ENCODE data around the gene CLEC14A. TPM values are rescaled to one million over a fixed set of nuclear protein-coding genes. Genes with fewer than 3 reads are reported as not detected.

Gene CLEC14A
- not detected for total RNA-seq

- peak; percentile 12 for DNase-seq
- no peaks in the 10 kb centered on the region for H3K9me3 Mint-ChIP-seq
- ChIA-PET POLR2A (no interaction called here), CTCF (no interaction called here)
- peaks cover 6% of the 10 kb centered on the region for H3K4me1 Mint-ChIP-seq (ENCODE audit: low read depth)
- no peaks in the 10 kb centered on the region for H3K36me3 Mint-ChIP-seq
- H3K27ac Mint-ChIP-seq: no peak within 1 kb of the TSS
- intact Hi-C loops (cut with micrococcal nuclease): loop anchor here (5.0 kb wide), 1 partner anchor 49 kb away; the partner anchor contains the start of gene SSTR1
- H3K4me3 Mint-ChIP-seq: peak within 1 kb of the TSS; percentile 34
- peaks cover 32% of the 10 kb centered on the region for H3K27me3 Mint-ChIP-seq
These were observed at the start of gene CLEC14A for GRCh38 chr14:38255673-38256532. CLEC14A (minus strand) TSS chr14:38256093; CDS start chr14:38256022, 71 bp downstream.

DNA sequence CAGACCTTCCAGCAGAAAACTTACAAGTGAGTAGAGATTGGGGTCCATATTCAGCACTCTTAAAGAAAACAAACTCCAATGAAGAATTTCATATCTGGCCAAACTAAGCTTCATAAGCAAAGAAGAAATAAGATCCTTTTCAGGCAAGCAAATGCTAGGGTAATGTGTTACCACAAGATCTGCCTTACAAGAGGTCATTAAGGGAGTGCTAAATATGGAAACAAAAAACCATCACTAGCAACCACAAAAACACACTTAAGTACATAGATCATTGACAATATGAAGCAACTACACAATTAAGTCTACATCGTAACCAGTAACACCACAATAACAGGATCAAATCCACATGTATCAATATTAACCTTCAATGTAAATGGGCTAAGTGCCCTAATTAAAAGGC is 47.1 kb upstream of the CLEC14A start:
- Mint-ChIP-seq H3K27ac (no peak overlapping the region), H3K36me3 (no peaks in the 10 kb centered on the region), H3K4me3 (no peak overlapping the region), H3K27me3 (peaks cover 13% of the 10 kb centered on the region), H3K9me3 (no peaks in the 10 kb centered on the region), H3K4me1 (ENCODE audit: low read depth) (no peaks in the 10 kb centered on the region)
- DNase-seq: no peak
- ChIA-PET CTCF (no interaction called here), POLR2A (no interaction called here)
- intact Hi-C loops (cut with micrococcal nuclease): no loop called here

DNA sequence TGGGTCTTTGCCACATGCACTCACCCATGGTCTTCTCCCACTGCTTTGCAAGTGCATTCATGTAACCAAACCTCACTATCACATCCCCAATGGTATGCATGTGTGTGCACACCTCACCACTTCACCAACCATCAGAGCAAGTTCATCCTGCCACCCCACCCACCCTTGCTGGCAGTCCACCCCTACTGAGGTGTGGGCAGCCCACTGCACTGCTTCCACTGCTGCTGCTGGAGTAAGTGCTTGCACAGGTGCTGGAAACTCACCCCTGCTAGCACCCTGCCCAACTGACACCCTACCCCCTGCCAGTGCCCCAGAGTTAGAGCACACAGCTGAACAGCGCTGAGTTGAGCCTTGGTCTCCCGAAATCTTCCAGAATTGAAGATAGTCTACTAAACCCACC is 46.1 kb upstream of the CLEC14A start:
- Mint-ChIP-seq H3K27ac (no peak overlapping the region), H3K27me3 (peaks cover 13% of the 10 kb centered on the region), H3K36me3 (no peaks in the 10 kb centered on the region), H3K4me1 (ENCODE audit: low read depth) (no peaks in the 10 kb centered on the region), H3K9me3 (no peaks in the 10 kb centered on the region), H3K4me3 (no peak overlapping the region)
- ChIA-PET POLR2A (no interaction called here), CTCF (no interaction called here)
- no peak for DNase-seq
- intact Hi-C loops (cut with micrococcal nuclease): no loop called here

DNA sequence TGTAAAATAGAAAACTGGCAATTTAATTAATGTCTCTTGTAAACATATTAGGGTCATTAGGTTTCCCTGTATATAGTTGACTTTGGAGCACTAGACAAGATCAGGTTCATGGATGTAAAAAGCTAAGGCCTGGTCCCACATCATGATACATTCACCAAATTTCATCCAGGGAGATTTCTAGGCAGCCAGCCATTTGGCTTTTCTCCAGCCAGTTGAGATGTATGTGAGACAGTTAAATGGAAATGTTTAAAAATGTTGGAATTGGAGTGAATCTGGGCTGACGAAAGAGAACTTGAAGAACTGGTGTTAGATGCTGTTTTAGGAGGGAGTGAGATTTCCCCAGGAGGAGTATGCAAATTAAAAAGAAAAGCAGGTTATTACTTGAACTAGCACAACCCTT is 41.8 kb upstream of the CLEC14A start:
- no peak for DNase-seq
- POLR2A ChIA-PET: no interaction called here
- Mint-ChIP-seq H3K27ac (no peak overlapping the region), H3K36me3 (no peaks in the 10 kb centered on the region), H3K9me3 (no peaks in the 10 kb centered on the region), H3K4me1 (ENCODE audit: low read depth) (no peaks in the 10 kb centered on the region), H3K4me3 (no peak overlapping the region), H3K27me3 (peaks cover 18% of the 10 kb centered on the region)
- intact Hi-C loops (cut with micrococcal nuclease): no loop called here
- CTCF ChIA-PET: no interaction called here

DNA sequence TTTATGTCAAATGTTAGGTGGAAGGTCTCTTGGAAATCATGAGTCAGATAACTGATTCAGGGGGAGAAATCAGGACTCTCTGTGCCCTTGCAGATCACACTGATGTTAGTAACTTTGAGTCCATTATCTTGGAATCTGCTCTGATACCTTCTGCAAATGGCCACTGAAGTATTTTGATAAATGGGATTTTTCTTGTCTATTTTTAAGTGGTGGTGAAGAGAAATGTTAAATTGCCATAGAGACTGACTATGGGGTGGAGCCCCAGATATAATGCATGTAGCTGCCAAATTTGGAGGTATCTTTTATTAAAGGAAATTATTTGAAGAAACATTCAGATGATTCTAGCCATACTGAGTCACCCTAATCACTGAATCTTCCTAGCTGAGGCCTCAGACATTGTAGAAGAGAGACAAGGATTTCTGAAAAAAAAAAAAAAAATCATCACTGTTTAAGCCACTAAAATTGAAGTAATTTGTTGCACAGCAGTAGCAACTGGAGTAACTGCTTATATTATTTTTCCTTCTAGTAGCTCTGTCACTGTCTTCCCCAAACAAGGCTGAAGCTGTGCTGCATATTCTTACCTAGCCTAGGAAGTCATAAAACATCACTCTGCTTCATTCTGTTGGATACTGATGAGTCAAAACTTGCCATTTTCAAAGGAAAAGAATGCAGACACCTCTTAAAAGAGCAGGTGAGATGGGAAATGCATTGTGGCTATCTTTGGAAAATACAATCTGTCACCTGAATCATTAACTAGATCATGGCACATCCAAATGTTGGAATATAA is 36.0 kb upstream of the CLEC14A start:
- Mint-ChIP-seq H3K4me1 (ENCODE audit: low read depth) (no peaks in the 10 kb centered on the region), H3K4me3 (no peak overlapping the region), H3K36me3 (no peaks in the 10 kb centered on the region), H3K27ac (no peak overlapping the region), H3K9me3 (no peaks in the 10 kb centered on the region), H3K27me3 (peaks cover 13% of the 10 kb centered on the region)
- ChIA-PET CTCF (no interaction called here), POLR2A (no interaction called here)
- intact Hi-C loops (cut with micrococcal nuclease): no loop called here
- no peak for DNase-seq

GRCh38 chr14:38290601-38291188 is 34.8 kb upstream of the CLEC14A start:
- DNase-seq: no peak
- Mint-ChIP-seq H3K9me3 (no peaks in the 10 kb centered on the region), H3K4me3 (no peak overlapping the region), H3K4me1 (ENCODE audit: low read depth) (no peaks in the 10 kb centered on the region), H3K36me3 (no peaks in the 10 kb centered on the region), H3K27me3 (peaks cover 7% of the 10 kb centered on the region), H3K27ac (no peak overlapping the region)
- intact Hi-C loops (cut with micrococcal nuclease): no loop called here
- ChIA-PET POLR2A (no interaction called here), CTCF (no interaction called here)

DNA sequence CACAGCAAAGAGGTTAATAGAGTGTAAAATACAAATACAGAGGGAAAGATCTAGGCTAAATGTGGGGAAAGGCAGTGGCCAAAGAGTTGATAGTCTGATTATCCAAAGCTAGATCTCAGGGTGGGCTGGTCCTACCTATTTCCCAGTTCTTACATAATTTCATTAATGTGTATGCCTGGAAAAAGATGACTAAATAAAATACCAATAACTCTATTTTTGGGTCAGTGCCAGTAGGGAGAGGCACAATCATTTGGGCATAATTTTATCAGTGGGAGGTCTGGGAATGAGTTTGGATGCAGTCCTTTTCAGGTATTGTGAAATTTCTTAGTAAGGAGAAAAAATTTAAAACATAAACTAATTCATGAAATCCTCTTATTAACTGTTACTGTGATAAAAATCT is 30.6 kb upstream of the CLEC14A start:
- DNase-seq: no peak
- ChIA-PET POLR2A (no interaction called here), CTCF (no interaction called here)
- no peaks in the 10 kb centered on the region for H3K4me1 Mint-ChIP-seq (ENCODE audit: low read depth)
- H3K9me3 Mint-ChIP-seq: no peaks in the 10 kb centered on the region
- intact Hi-C loops (cut with micrococcal nuclease): no loop called here
- H3K27me3 Mint-ChIP-seq: peaks cover 4% of the 10 kb centered on the region
- no peak overlapping the region for H3K27ac Mint-ChIP-seq
- H3K36me3 Mint-ChIP-seq: no peaks in the 10 kb centered on the region
- no peak overlapping the region for H3K4me3 Mint-ChIP-seq

- Mint-ChIP-seq H3K9me3 (no peaks in the 10 kb centered on the region), H3K36me3 (no peaks in the 10 kb centered on the region), H3K4me3 (no peak overlapping the region), H3K27me3 (peaks cover 4% of the 10 kb centered on the region), H3K4me1 (ENCODE audit: low read depth) (no peaks in the 10 kb centered on the region), H3K27ac (no peak overlapping the region)
- ChIA-PET POLR2A (no interaction called here), CTCF (no interaction called here)
- no peak for DNase-seq
- intact Hi-C loops (cut with micrococcal nuclease): no loop called here
These were observed 30.1 kb upstream of the CLEC14A start for GRCh38 chr14:38285962-38286361.

DNA sequence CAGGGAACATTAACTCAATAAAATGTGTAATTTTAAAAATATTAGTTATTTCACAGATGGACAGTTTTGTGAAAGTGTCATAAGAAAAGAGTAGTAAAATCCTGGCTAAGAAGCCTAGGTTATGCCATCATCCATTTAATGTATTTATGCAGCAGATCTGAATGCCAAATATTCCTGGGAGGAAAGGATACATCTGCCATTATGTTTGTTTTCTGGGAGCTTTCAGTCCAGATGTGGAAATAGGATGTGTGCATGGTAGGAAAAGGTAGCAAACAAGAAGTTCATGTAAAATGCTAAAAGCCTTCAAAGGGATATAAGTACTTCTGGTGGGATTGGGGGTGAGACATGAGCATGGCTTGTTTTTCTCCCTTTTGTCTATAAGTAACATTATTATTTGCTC is 27.0 kb upstream of the CLEC14A start:
- no peaks in the 10 kb centered on the region for H3K9me3 Mint-ChIP-seq
- CTCF ChIA-PET: no interaction called here
- no peaks in the 10 kb centered on the region for H3K36me3 Mint-ChIP-seq
- POLR2A ChIA-PET: no interaction called here
- intact Hi-C loops (cut with micrococcal nuclease): no loop called here
- H3K27me3 Mint-ChIP-seq: peaks cover 11% of the 10 kb centered on the region
- DNase-seq: no peak
- H3K4me3 Mint-ChIP-seq: no peak overlapping the region
- no peak overlapping the region for H3K27ac Mint-ChIP-seq
- no peaks in the 10 kb centered on the region for H3K4me1 Mint-ChIP-seq (ENCODE audit: low read depth)

- H3K27ac Mint-ChIP-seq: no peak overlapping the region
- no peaks in the 10 kb centered on the region for H3K9me3 Mint-ChIP-seq
- H3K27me3 Mint-ChIP-seq: peaks cover 11% of the 10 kb centered on the region
- H3K4me1 Mint-ChIP-seq (ENCODE audit: low read depth): no peaks in the 10 kb centered on the region
- no peaks in the 10 kb centered on the region for H3K36me3 Mint-ChIP-seq
- CTCF ChIA-PET: no interaction called here
- DNase-seq: no peak
- POLR2A ChIA-PET: no interaction called here
- intact Hi-C loops (cut with micrococcal nuclease): no loop called here
- H3K4me3 Mint-ChIP-seq: no peak overlapping the region
These were observed 24.2 kb upstream of the CLEC14A start for GRCh38 chr14:38280081-38280480.

DNA sequence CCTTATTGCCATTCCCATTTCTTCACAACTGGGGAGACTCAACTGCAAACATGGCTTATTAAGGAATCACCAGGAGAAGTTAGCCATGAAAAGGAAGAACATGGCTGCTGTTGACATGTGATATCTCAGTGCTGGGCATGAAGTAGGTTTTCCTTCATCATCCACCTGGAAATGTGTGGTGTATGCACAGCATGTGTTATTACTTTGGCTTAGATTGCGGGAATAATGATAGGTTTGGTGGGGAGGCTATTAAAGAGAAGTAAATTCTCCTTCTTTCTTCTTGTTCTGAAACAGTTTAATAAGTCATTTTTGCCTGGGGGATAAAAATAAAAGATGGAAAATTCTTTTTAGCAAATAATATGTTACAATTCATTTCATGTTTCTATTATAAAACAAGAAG is 23.7 kb upstream of the CLEC14A start:
- POLR2A ChIA-PET: no interaction called here
- no peaks in the 10 kb centered on the region for H3K9me3 Mint-ChIP-seq
- H3K36me3 Mint-ChIP-seq: no peaks in the 10 kb centered on the region
- peaks cover 11% of the 10 kb centered on the region for H3K27me3 Mint-ChIP-seq
- intact Hi-C loops (cut with micrococcal nuclease): no loop called here
- no peak overlapping the region for H3K27ac Mint-ChIP-seq
- no peaks in the 10 kb centered on the region for H3K4me1 Mint-ChIP-seq (ENCODE audit: low read depth)
- DNase-seq: no peak
- no peak overlapping the region for H3K4me3 Mint-ChIP-seq
- CTCF ChIA-PET: no interaction called here

GRCh38 chr14:38278035-38278434 is 22.1 kb upstream of the CLEC14A start:
- ChIA-PET POLR2A (no interaction called here), CTCF (no interaction called here)
- Mint-ChIP-seq H3K36me3 (no peaks in the 10 kb centered on the region), H3K9me3 (no peaks in the 10 kb centered on the region), H3K27me3 (peaks cover 9% of the 10 kb centered on the region), H3K27ac (no peak overlapping the region), H3K4me3 (no peak overlapping the region), H3K4me1 (ENCODE audit: low read depth) (no peaks in the 10 kb centered on the region)
- intact Hi-C loops (cut with micrococcal nuclease): no loop called here
- DNase-seq: no peak

- CTCF ChIA-PET: no interaction called here
- Mint-ChIP-seq H3K4me1 (ENCODE audit: low read depth) (no peaks in the 10 kb centered on the region), H3K4me3 (no peak overlapping the region)
These were observed 7.0 kb upstream of the CLEC14A start for GRCh38 chr14:38262844-38263243.

More at GRCh38 chr14:38262844-38263243, 7.0 kb upstream of the CLEC14A start:
- H3K9me3 Mint-ChIP-seq: peaks cover 16% of the 10 kb centered on the region
- POLR2A ChIA-PET: no interaction called here
- no peak overlapping the region for H3K27ac Mint-ChIP-seq
- intact Hi-C loops (cut with micrococcal nuclease): no loop called here
- no peaks in the 10 kb centered on the region for H3K36me3 Mint-ChIP-seq
- no peak for DNase-seq
- peaks cover 10% of the 10 kb centered on the region for H3K27me3 Mint-ChIP-seq
